EH (cell line): ENCODE measurements around the gene C6orf89.

ENCODE experiments used
- DNase-seq: peaks from one replicate; pipeline ENCODE4 v3.0.0-alpha.2; 2015; ENCODE audit warnings: low read depth

Gene C6orf89

DNA sequence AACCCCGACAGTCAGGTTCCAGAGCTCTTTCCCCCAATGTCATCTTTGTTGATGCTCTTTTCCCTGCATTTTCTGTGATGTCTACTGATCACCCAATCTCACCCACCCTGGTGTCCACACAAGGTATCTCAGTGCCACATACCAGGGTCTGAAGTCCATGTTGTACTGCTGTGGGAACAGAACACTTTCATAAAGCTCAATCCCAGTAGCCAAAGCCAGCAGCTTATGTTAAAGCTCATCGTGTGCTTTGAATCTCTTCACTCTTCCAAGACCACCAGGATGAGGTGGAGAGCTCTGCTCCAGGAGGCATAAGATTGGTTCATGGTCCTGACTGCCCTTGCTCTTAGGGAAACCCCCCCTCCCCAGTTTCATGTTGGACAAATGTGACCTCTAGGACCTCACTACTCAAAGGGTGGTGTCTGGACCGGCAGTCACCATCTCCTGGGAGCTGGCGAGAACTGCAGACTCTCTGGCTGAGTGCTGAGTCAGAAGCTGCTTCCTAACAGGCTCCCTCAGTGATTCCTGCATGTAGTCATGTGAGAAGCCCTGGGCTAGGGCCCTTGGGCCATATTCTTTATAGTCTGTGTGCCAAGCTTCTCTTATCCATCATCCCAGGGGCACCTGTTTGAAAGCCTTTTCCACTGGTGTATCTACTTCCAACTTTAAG lies 33.1 kb upstream of the C6orf89 start:
- peak; percentile 85 for DNase-seq

- peak; percentile 94 for DNase-seq
Measured at GRCh38 chr6:36853325-36853724, 32.4 kb upstream of the C6orf89 start.

GRCh38 chr6:36855750-36856149 lies 30.0 kb upstream of the C6orf89 start:
- peak; percentile 24 for DNase-seq

- no peak for DNase-seq
Measured at GRCh38 chr6:36856277-36856676, 29.5 kb upstream of the C6orf89 start.

DNA sequence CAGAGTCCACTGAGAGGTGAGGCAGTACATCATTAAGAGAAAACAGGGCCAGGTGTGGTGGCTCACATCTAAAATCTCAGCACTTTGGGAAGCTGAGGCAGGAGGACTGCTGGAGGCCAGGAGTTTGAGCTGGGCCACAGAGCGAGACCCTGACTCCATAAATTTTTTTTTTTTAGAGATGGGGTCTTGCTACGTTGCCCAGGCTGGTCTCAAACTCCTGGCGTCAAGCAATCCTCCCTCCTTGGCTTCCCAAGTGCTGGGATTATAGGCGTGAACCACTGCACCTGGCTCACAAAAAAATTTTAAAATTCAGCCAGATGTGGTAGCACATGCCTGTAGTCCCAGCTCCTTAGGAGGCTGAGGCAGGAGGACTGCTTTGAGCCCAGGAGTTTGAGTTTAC lies 28.4 kb upstream of the C6orf89 start:
- DNase-seq: no peak

GRCh38 chr6:36858407-36858981 lies 27.3 kb upstream of the C6orf89 start:
- DNase-seq: peak; percentile 76

- no peak for DNase-seq
Measured at GRCh38 chr6:36860126-36860525, 25.6 kb upstream of the C6orf89 start.

DNA sequence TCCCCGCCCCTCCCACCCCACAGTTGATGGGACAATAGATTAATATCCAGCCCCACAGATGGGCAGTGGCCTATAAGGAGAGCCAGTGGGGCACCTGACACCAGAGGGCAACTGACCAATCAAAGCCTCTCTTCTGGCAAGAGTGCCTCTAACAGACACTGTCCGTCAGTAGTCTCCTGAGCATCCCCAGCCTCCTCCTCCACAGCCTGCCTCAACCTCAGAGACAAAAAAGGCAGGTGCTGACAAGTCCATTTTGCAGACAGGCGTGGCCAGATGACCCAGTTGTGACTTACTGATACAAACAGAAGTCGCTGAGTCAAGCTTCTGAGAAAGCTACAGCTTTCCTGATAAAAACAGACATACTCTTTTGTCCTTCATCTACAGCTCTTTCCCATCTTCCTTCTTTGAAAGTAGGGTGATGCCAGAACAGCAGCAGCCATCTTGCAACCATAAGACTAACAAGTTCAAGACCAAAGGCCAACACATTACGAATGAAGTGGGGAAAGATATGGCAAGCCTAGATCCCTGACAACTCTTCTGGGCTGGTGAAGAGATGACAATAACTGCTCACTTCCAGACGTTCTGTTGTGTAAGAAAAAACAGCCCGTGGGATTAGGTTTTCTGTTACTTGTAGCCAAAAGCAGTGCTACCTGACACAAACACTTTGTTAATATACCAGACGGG lies 23.4 kb upstream of the C6orf89 start:
- no peak for DNase-seq

DNA sequence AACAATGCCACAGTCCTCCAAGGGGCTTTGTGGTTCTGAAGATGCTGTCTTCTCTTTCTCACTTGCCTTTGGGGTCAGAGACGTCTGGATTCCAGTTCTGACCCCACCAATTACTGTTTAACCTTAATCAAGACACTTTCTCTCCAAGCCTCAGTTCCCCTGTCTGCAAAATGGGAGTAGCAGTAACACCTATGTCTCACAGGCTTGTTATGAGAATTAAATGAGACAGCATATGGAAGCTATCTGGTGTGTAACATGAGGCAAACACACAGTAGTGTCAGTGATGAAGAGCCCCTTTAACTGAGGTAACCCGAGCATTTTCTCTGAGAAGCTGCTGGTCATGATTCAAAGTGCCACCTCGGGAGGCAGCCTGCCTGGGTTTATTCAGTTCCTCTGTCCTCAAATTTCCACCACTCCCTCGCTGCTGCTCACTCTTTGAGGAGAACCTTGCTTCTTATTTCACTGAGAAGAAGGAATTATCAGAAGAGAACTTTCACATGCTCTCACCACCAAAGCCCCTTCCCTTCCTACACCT lies 22.8 kb upstream of the C6orf89 start:
- DNase-seq: no peak

DNA sequence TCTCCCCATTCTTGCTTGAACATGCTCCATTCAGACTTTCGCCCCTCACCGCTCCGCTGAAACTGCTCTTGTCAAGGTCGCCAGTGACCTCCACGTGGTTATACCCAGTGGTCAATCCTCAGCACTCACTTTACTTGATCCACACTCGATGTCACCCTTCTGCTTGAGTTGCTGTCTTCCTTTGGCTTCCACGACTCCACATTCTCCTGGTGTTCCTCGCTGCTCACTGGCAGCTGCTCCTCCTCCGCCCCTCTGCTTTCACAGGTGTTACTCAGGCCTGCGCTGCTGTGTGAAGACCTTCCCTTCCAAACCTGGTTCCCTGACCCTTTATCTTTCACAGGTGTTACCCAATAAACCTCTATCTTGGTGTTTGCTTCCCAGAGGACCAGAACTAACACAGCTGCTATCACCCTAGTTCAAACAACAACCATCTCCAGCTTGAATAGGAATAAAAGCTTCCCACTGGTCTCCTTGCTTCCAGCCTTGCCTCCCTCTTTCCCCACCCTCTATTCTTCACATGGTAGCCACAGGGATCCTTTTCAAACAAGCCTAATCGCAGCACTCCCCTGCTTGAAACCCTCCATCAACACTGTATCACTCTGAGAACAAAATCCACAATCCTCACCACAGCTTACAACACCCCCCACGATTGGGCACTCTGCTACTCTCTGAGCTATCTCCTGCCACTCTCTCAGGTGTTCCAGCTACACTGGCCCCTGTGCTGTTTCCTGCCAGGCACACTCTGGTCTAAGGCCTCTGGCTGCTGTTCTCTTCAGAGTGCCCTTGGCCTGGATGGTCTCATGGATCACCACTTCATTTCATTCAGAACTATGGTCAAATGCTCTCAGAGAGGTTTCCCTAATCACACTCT lies 21.8 kb upstream of the C6orf89 start:
- DNase-seq: no peak

GRCh38 chr6:36865835-36866234 lies 19.9 kb upstream of the C6orf89 start:
- no peak for DNase-seq

DNA sequence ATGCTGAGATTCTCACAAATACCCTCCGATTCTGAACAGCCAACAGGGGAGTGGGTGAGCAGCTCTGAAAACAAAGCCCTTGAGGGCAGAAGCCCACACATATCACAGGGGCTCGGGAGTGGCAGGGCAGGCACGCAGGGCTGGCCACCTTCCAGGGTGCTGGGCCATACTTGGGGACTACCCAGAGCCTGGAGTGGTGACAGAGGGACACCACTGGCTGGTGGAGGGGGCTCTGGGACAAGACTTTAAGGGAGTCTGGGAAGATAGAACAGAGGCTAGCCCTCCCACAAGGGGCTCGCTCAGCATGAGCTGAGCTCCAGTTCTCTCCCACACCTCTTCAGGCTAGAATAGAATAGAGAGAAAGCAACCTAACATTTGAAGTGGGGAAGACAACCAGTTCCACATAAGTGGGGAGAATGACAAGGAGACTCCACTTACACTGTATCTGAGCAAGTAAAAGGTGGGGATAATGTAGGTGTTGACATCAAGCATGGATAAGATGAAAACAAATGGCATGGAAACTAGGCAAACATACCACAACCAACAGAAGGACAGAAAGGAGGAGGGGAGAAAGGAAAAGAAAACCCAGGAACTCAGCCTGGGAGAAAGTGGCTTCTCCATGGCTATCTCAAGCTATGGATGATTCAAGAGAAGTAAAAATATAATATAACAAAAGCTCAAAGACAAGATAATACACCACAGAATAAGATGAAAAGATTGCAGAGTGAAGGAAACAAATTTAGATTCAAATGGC lies 18.1 kb upstream of the C6orf89 start:
- no peak for DNase-seq

DNA sequence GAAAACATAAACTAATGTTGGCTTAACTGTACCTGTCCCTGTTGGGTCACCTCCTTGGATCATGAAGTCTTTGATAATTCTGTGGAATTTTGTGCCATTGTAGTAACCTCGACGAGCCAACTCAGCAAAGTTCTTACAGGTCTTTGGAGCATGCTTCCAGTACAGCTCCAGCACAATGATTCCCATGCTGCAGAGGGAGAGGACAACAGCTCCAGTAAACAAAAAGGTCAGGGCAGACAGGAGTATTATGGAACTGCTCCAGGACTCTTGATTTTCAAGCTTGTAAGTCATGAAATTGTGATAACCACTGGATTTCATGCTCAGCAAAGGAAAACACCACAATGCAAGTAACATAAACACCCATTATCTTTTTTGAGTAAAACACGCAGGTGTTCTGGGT lies 14.1 kb upstream of the C6orf89 start:
- no peak for DNase-seq

DNA sequence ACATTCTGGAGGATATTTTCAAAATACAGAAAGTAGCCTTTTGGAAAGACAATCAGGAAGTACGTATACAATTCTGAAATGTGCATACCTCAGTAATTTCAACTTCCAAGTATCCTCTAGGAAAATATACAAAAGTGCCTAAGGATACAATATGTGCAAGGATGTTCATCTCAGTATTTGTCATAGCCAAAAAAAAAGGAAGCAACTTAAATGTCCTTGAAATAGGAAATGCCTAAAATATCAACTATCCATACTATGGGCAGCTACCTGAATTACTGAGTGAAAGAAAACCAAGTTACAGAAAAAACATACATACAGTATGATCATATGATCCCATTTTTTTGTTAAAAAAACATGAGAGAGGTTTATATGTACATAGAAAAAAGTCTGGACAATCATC lies 12.6 kb upstream of the C6orf89 start:
- DNase-seq: no peak

DNA sequence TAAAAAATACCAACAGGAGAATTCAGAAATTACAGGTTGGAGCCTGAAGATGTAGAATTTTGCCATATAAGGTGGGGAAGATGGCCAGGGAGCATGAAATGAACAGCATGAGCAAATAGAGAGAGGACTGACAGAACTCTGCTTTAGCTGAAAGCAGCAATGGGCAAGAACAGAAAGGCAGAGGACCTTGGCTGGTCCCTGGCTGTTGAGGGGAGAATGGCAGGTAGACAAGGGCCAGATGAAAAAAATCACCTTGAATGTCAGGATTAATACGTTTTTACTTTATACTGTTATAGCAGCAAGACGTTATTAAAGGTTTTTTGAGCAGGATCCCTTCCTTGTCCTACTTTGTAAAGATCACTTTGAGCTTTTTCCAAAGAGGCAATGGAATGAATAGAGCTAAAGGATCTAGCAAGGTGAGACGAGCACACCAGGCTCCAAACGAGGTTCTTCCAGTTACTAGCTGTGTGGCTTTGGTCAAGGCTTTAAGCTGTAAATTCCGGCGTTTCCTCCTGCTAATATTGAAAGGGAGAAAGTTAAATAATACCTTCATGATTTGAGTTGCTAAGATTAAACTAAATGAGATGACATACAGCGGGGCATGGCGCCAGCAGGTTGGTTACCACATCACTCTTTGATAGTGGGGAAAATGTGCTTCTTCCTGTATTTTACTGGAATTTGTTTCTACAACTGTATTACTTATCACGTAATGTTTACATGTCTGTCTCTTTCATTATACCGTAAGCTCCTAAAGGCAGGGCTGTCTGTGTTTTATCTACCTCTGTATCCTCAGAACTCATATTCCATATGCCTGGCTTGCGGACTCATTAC lies 11.9 kb upstream of the C6orf89 start:
- DNase-seq: peak; percentile 37

DNA sequence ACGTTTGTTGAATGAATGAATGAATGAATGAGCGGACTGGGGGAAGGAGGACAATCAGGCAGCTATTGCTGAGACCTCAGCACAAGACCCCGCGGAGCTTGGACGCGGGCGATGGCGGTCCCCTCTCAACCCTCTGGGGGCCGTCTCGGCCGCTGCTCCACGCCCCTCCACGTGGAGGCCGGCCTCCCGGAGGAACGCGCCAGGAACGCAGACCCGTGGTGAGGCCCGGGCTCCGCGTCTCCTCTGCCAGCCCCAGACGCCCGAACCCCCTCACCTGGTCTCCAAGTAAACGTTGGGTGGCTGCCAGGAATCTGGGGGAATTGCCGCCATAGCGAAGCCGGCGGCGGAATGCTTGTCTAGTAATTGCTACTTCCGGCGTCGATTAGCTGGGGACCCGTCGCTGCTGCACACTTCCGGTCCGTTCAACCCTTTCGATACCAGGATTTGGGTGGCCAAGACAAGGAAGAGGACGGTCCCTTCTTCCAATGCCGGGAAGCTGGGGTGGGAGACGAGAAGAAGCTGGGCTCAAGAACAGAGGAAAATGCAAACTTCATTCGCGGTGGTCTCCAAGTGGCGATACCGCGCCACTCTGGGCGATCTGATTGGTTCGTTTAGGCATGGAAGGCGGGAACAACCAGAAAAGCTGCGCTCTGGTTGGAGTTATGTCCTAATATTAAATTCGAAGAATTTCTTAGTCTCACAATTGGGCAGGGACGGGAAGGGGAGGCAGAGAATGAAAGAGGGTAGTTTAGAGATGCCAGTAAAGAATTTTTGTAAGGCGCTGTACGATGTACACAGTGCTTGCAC lies 11.1 kb upstream of the C6orf89 start, which contains the start of gene PPIL1:
Gene PPIL1 (minus strand): TSS at position 361 of the 807 bp plus-strand sequence. CDS start 31 bp downstream, at position 330.
- DNase-seq: peak; percentile 90

- DNase-seq: no peak
Measured at GRCh38 chr6:36875250-36875633, 10.5 kb upstream of the C6orf89 start.

DNA sequence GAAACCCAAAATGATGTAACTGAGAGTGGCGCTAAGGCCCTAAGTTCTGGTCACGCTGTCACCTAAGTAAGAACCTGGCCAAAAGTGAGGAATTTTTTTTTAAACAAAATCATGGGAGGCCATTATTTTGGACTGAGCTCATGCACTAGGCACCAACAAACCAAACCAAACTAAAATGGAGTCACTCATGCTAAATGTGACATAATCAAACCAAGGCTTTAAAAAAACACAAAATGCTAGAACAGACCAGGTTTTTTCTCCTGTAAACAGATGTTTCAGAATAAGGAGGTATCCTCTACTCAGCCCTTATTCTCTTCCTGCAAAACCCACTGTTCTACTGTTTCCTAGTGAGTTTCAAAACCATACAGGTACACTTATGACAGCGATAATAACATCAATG lies 1.1 kb upstream of the C6orf89 start:
- no peak for DNase-seq

- no peak for DNase-seq
Measured at GRCh38 chr6:36886950-36887618, 1.3 kb downstream of the C6orf89 start.
